GM12878 (cell line): ENCODE data around the gene PRMT7. TPM values are rescaled to one million over a fixed set of nuclear protein-coding genes. Genes with fewer than 3 reads are reported as not detected.

Experiments
- ASH2L ChIP-seq: fragments of 300-600, 200-600 bp; sonication (generic); IDR thresholded peaks from 2 replicates; pipeline ENCODE4 v1.6.1; 2017; ENCODE audit warnings: low read depth, mild to moderate bottlenecking, borderline replicate concordance
- CHD4 ChIP-seq: fragments of 200-600 bp; sonication (generic); IDR thresholded peaks from 2 replicates; pipeline ENCODE4 v1.6.1; 2016; ENCODE audit warnings: mild to moderate bottlenecking
- FOXK2 ChIP-seq: fragments of 450-650 bp; IDR thresholded peaks from 2 replicates; pipeline ENCODE4 v1.6.1; 2017; ENCODE audit warnings: mild to moderate bottlenecking, moderate library complexity
- IKZF1 ChIP-seq: fragments of 450-650 bp; conservative IDR thresholded peaks from 2 replicates; pipeline ENCODE4 v1.6.1; 2017; ENCODE audit warnings: antibody characterized with exemption, mild to moderate bottlenecking
- JUNB ChIP-seq: IDR thresholded peaks from 2 replicates; pipeline ENCODE4 v1.6.1; 2016; ENCODE audit warnings: antibody characterized with exemption, mild to moderate bottlenecking
- NBN ChIP-seq: fragments of 450-650 bp; IDR thresholded peaks from 2 replicates; pipeline ENCODE4 v1.6.1; 2016
- NFXL1 ChIP-seq: fragments of 450-650 bp; IDR thresholded peaks from 2 replicates; pipeline ENCODE4 v1.6.1; 2017; ENCODE audit warnings: antibody characterized with exemption, mild to moderate bottlenecking, borderline replicate concordance
- POLR2AphosphoS5 ChIP-seq: IDR thresholded peaks from 2 replicates; pipeline ENCODE4 v1.6.1; 2011; ENCODE audit warnings: mild to moderate bottlenecking, low read length, inconsistent platforms
- SP1 ChIP-seq: IDR thresholded peaks from one replicate; pipeline ENCODE4 v1.6.1; 2011; ENCODE audit warnings: low read depth, low read length
- SRF ChIP-seq, 2 experiments: IDR thresholded peaks; 2 replicates each; pipeline ENCODE4 v1.6.1; 2011; ENCODE audit warnings: low read depth in 2 of 2, low read length in 2 of 2, mild to moderate bottlenecking in 1 of 2, moderate library complexity in 1 of 2
- TARDBP ChIP-seq: IDR thresholded peaks from 2 replicates; pipeline ENCODE4 v1.6.1; 2016; ENCODE audit warnings: borderline replicate concordance
- TCF12 ChIP-seq: IDR thresholded peaks from 2 replicates; pipeline ENCODE4 v1.6.1; 2011; ENCODE audit warnings: low read depth, mild to moderate bottlenecking, low read length
- YBX1 ChIP-seq: fragments of 450-650 bp; IDR thresholded peaks from 2 replicates; pipeline ENCODE4 v1.6.1; 2016; ENCODE audit warnings: antibody characterized with exemption
- ZNF217 ChIP-seq: fragments of 450-650 bp; IDR thresholded peaks from 2 replicates; pipeline ENCODE4 v1.6.1; 2017; ENCODE audit warnings: antibody characterized with exemption, mild to moderate bottlenecking
- ZNF384 ChIP-seq: IDR thresholded peaks from 2 replicates; pipeline ENCODE4 v1.6.1; 2012; ENCODE audit warnings: low read depth, mild to moderate bottlenecking, low read length, improper control_type of control experiment, borderline replicate concordance
- polyA plus RNA-seq, 11 experiments: library from polyadenylated mRNA; depleted of rRNA in 4 of 11; unstranded in 6 of 11; stranded (reverse) in 5 of 11; fragments of >200 nt; fragmentation: Nextera tagmentation in 4 of 11; fragmentation: Illumina TruSeq in 1 of 11; extraction: Ambion mirVana in 4 of 11; extraction: Trizol in 1 of 11; gene quantifications; 1 replicate in 1 of 11; 2 replicates in 10 of 11; pipeline versions ENCODE4 v1.2.1 to v1.2.3, GENCODE V29; 2011 to 2016; ENCODE audit warnings: inconsistent platforms in 2 of 11, missing spikeins in 2 of 11, low read depth in 1 of 11
- total RNA-seq, 4 experiments: library from RNA; depleted of rRNA in 3 of 4; stranded (reverse); fragments of >200 nt in 3 of 4; fragmentation: Illumina TruSeq in 1 of 4; extraction: Trizol in 1 of 4; gene quantifications; 2 replicates each; pipeline versions ENCODE4 v1.2.1 to v1.2.3, GENCODE V29; 2013 to 2021
- TF ChIP-seq, protein P1 (sequence below): fragments of 450-650 bp; IDR thresholded peaks from 2 replicates; pipeline ENCODE4 v1.6.1; 2016; ENCODE audit warnings: mild to moderate bottlenecking
- TF ChIP-seq, protein P2 (sequence below): IDR thresholded peaks from 2 replicates; pipeline ENCODE4 v1.6.1; 2012; ENCODE audit warnings: low read depth, low read length, improper control_type of control experiment
- TF ChIP-seq, protein P3 (sequence below): IDR thresholded peaks from 2 replicates; pipeline ENCODE4 v1.6.1; 2012; ENCODE audit warnings: low read depth, low read length, improper control_type of control experiment
- TF ChIP-seq, protein P4 (sequence below): IDR thresholded peaks from 2 replicates; pipeline ENCODE4 v1.6.1; 2012; ENCODE audit warnings: improper control_type of control experiment, low read depth, low read length; ENCODE audit not compliant: insufficient replicate concordance

Gene PRMT7
- total and polyA plus RNA-seq, 10 of the 15 experiments (the other 5 are each of a cell fraction or from before 2014, with no cell fraction given): 5.1 to 56.1 (median 42.0) TPM

DNA sequence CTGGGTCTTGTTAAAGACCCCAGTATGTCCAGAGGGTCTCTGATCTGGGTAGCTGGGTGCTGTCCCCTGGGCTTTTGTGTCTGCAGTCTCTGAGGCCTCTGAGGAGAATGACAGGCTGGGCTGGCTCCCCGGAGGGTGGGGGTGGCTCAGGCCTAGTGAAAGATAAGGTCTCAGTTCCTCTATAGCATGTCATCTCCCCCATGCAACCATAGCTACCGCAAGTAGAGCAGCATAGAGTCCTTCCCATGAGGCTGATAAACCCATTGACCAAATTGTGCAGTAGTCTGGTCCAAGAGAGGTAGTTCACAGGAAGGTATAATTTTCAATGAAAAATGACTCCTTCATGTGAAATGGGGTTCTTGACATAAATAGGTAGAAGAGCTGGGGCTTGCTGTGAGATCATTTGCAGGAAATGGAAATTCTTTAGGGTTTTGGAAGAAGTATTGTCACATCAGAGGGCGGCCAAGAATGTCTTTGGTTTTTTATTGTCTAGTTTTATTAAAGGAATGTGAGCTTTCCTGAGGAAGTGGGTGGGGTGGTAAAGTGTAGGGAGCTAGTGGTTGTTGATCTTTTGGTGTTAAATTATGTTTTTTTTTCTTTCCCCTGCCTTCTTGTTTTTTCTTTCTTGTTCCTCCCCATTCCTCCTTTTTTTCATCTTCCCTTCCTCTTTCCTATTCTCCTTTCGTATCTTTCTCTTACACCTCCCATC is 21.0 kb upstream of the PRMT7 start (continued):
- TF ChIP-seq SRF (IDR thresholded peaks at IDR 0.05; ENCODE audit: low read depth in 2 of 2, low read length in 2 of 2) (no peak), YBX1 (no peak), POLR2AphosphoS5 (0 out of 2 replicates have a peak, but pooled peaks have one; percentile 59), ASH2L (no peak), IKZF1 (0 out of 2 replicates have a peak, but pooled peaks have one; percentile 17), CHD4 (no peak), NFXL1 (no peak), SP1 (no peak), ZNF217 (no peak), TCF12 (no peak), ZNF384 (no peak), FOXK2 (no peak), NBN (peak; percentile 48; the same call in 1 of the 2 replicates), TARDBP (no peak), JUNB (no peak)
- TF ChIP-seq, protein P1, sequence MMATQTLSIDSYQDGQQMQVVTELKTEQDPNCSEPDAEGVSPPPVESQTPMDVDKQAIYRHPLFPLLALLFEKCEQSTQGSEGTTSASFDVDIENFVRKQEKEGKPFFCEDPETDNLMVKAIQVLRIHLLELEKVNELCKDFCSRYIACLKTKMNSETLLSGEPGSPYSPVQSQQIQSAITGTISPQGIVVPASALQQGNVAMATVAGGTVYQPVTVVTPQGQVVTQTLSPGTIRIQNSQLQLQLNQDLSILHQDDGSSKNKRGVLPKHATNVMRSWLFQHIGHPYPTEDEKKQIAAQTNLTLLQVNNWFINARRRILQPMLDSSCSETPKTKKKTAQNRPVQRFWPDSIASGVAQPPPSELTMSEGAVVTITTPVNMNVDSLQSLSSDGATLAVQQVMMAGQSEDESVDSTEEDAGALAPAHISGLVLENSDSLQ: peak; percentile 89
- TF ChIP-seq, protein P2, sequence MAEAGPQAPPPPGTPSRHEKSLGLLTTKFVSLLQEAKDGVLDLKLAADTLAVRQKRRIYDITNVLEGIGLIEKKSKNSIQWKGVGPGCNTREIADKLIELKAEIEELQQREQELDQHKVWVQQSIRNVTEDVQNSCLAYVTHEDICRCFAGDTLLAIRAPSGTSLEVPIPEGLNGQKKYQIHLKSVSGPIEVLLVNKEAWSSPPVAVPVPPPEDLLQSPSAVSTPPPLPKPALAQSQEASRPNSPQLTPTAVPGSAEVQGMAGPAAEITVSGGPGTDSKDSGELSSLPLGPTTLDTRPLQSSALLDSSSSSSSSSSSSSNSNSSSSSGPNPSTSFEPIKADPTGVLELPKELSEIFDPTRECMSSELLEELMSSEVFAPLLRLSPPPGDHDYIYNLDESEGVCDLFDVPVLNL: no peak
- TF ChIP-seq, protein P3, sequence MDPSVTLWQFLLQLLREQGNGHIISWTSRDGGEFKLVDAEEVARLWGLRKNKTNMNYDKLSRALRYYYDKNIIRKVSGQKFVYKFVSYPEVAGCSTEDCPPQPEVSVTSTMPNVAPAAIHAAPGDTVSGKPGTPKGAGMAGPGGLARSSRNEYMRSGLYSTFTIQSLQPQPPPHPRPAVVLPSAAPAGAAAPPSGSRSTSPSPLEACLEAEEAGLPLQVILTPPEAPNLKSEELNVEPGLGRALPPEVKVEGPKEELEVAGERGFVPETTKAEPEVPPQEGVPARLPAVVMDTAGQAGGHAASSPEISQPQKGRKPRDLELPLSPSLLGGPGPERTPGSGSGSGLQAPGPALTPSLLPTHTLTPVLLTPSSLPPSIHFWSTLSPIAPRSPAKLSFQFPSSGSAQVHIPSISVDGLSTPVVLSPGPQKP: no peak
- TF ChIP-seq, protein P4, sequence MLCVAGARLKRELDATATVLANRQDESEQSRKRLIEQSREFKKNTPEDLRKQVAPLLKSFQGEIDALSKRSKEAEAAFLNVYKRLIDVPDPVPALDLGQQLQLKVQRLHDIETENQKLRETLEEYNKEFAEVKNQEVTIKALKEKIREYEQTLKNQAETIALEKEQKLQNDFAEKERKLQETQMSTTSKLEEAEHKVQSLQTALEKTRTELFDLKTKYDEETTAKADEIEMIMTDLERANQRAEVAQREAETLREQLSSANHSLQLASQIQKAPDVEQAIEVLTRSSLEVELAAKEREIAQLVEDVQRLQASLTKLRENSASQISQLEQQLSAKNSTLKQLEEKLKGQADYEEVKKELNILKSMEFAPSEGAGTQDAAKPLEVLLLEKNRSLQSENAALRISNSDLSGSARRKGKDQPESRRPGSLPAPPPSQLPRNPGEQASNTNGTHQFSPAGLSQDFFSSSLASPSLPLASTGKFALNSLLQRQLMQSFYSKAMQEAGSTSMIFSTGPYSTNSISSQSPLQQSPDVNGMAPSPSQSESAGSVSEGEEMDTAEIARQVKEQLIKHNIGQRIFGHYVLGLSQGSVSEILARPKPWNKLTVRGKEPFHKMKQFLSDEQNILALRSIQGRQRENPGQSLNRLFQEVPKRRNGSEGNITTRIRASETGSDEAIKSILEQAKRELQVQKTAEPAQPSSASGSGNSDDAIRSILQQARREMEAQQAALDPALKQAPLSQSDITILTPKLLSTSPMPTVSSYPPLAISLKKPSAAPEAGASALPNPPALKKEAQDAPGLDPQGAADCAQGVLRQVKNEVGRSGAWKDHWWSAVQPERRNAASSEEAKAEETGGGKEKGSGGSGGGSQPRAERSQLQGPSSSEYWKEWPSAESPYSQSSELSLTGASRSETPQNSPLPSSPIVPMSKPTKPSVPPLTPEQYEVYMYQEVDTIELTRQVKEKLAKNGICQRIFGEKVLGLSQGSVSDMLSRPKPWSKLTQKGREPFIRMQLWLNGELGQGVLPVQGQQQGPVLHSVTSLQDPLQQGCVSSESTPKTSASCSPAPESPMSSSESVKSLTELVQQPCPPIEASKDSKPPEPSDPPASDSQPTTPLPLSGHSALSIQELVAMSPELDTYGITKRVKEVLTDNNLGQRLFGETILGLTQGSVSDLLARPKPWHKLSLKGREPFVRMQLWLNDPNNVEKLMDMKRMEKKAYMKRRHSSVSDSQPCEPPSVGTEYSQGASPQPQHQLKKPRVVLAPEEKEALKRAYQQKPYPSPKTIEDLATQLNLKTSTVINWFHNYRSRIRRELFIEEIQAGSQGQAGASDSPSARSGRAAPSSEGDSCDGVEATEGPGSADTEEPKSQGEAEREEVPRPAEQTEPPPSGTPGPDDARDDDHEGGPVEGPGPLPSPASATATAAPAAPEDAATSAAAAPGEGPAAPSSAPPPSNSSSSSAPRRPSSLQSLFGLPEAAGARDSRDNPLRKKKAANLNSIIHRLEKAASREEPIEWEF: peak; percentile 17
